Measurements from ENCODE around the gene NBPF4. TPM values are rescaled to one million over a fixed set of nuclear protein-coding genes. Genes with fewer than 3 reads are reported as not detected.

The NBPF4 gene
- polyA plus RNA-seq, 1 donor, result not detected

DNA sequence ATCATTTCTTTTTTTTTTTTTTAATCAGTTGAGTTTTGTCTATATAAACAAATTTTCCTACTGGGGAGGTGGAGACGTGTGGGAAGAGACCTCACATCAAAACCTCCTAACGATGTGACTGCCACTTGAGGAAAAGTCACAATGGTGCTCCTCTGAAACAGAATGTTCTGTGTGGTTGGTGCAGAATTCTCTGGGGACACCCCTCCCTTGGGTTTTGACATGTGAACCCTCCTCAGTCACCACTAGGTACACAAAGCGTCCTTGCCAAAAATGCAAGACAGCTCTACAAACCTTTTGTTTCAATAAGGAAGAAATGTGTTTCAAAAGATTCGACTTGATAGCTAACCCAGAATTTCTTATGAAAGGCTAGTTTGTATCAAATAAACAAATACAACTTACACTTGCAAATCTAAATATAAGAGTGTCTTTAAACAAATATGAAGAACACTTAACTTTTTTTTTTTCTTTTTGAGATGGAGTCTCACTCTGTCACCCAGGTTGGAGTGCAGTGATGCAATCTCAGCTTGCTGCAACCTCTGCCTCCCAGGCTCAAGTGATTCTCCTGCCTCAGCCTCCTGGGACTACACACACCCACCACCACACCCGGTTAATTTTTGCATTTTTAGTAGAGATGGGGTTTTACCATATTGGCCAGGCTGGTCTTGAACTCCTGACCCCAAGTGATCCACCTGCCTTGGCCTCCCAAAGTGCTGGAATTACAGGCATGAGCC is 53.0 kb downstream of the NBPF4 start:
- H3K27ac ChIP-seq (ENCODE audit: low read length), result no peak overlapping the region
- peaks cover 21% of the 10 kb centered on the region for H3K36me3 ChIP-seq (ENCODE audit: control insufficient read depth, insufficient read depth, low read length)
- WGBS (ENCODE audit: insufficient coverage, low lambda C conversion rate), result 100% methylated on average over 2 of the region's 5 CpGs

DNA sequence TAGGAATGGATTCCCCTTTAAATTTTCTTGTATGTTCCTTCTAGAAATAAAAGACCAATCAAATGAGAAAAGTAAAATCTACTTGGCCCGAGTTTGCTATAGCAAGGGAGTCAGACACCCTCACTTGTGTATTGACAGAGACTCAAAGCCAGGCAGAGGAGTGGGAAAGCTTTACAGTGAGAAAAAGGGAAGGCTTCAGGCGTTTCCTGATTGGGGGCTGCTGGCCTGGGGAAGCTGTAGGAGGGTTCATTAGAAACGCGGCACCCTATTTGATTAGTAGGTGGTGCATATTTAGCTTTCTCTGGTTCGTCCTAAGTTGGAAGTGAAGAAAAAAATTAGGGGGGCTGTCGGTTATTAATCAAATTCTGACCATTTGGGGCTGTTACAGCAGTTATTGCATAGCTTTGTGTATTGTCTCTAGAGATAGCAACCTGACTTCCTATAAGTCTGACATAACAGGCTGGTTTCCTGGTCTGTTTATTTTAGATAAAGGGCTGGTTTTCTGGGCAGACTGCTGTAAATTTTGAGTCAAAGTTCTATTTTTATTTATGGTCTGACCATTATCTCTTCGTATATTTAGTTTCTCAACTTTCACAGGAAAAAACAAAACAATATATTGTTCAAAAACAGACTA is 53.8 kb downstream of the NBPF4 start:
- DNase-seq, result no peak
- Histone ChIP-seq H3K27me3 (ENCODE audit: control insufficient read depth, insufficient read depth, low read length) (no peaks in the 10 kb centered on the region), H3K4me1 (ENCODE audit: control insufficient read depth, insufficient read depth, low read length) (no peaks in the 10 kb centered on the region), H3K36me3 (ENCODE audit: control insufficient read depth, insufficient read depth, low read length) (peaks cover 15% of the 10 kb centered on the region), H3K9me3 (ENCODE audit: control insufficient read depth, low read depth, low read length) (peaks cover 13% of the 10 kb centered on the region), H3K27ac (ENCODE audit: low read length) (no peak overlapping the region), H3K4me3 (ENCODE audit: low read length) (no peak overlapping the region)
- 62% methylated on average over 2 of the region's 7 CpGs for WGBS (ENCODE audit: insufficient coverage, low lambda C conversion rate)

More for the DNA sequence above, 53.0 kb downstream of the NBPF4 start:
- no peak for DNase-seq
- no peak overlapping the region for H3K4me3 ChIP-seq (ENCODE audit: low read length)
- no peaks in the 10 kb centered on the region for H3K4me1 ChIP-seq (ENCODE audit: control insufficient read depth, insufficient read depth, low read length)
- no peaks in the 10 kb centered on the region for H3K27me3 ChIP-seq (ENCODE audit: control insufficient read depth, insufficient read depth, low read length)
- H3K9me3 ChIP-seq (ENCODE audit: control insufficient read depth, low read depth, low read length), result peaks cover 16% of the 10 kb centered on the region

DNA sequence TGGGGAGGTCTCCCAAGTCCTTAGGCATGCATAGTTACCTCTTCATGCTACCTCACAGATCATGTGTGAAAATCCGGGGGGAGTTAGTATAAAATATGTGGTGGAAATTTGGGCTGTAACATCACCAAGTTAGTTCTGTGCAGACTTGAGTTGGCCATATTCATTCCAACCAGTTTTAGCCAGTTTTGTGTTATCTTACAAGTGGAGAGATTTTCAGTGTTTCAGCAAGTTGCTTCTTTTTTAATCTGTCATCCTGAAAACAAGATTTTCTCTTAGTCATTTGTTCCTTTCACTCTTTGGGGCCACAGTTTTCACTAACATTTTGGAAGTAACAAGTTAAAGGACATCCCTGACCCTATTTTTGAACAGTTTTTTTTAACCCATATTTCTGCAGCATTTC is 55.1 kb downstream of the NBPF4 start:
- no CpG with 5 or more reads among the region's 1 CpG for WGBS (ENCODE audit: insufficient coverage, low lambda C conversion rate)

DNA sequence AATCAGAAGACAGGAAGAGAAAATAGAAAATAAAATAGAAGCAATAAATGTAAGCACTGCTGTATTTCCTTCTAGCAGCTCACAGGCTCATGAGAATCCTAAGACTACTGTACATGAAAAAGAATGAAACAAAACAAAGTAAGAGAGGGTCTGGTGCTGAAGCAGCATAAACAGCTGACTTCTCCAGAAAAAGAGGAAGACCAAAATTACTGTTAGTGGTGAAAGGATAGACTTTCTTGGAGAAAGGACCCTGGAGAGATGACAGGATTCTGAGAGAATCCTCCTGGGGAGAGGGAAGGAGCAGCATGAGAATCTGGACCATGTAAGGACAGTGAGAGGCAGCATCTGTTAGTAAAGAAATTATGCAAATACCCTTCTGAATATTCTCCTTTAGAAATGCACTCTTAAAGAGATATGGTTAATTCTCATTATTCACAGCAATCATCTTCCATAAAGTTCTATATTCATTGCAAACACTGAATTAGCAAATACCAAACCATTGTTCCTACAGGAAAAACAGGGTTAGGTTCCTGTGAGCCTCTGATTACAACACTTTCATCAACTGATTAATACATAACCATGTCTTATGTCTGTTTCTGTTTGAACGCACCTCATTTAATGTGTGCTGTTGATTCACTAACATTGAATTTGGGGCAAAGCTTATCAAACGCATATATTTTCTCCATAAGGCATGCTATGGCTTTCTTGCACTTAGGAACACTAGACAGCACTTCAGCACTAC is 60.7 kb downstream of the NBPF4 start:
- no peak overlapping the region for H3K27ac ChIP-seq (ENCODE audit: low read length)
- no peaks in the 10 kb centered on the region for H3K4me1 ChIP-seq (ENCODE audit: control insufficient read depth, insufficient read depth, low read length)
- peaks cover 36% of the 10 kb centered on the region for H3K36me3 ChIP-seq (ENCODE audit: control insufficient read depth, insufficient read depth, low read length)
- H3K27me3 ChIP-seq (ENCODE audit: control insufficient read depth, insufficient read depth, low read length), result no peaks in the 10 kb centered on the region
- no CpG with 5 or more reads among the region's 2 CpGs for WGBS (ENCODE audit: insufficient coverage, low lambda C conversion rate)
- DNase-seq, result no peak
- H3K4me3 ChIP-seq (ENCODE audit: low read length), result no peak overlapping the region
- H3K9me3 ChIP-seq (ENCODE audit: control insufficient read depth, low read depth, low read length), result no peaks in the 10 kb centered on the region

More for the DNA sequence above, 55.1 kb downstream of the NBPF4 start:
- DNase-seq, result no peak
- Histone ChIP-seq H3K9me3 (ENCODE audit: control insufficient read depth, low read depth, low read length) (peaks cover 9% of the 10 kb centered on the region), H3K36me3 (ENCODE audit: control insufficient read depth, insufficient read depth, low read length) (peaks cover 19% of the 10 kb centered on the region), H3K4me1 (ENCODE audit: control insufficient read depth, insufficient read depth, low read length) (no peaks in the 10 kb centered on the region), H3K27ac (ENCODE audit: low read length) (no peak overlapping the region), H3K4me3 (ENCODE audit: low read length) (no peak overlapping the region), H3K27me3 (ENCODE audit: control insufficient read depth, insufficient read depth, low read length) (no peaks in the 10 kb centered on the region)

DNA sequence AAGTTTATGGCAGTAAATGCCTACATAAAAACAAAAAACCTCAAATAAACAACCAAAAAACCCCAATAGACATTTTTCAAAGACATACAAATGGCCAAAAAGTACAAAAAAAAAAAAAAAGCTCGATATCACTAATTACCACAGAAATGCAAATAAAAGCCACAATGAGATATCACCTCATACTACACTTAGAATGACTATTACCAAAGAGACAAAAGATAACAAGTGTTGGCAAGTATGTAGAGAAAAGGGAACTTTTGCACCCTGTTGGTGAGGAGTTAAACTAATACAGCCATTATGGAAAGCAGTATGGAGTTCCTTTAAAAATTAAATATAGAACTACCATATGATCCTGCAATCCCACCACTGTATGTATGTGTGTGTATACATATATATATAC is 64.9 kb downstream of the NBPF4 start:
- Histone ChIP-seq H3K4me1 (ENCODE audit: control insufficient read depth, insufficient read depth, low read length) (no peaks in the 10 kb centered on the region), H3K9me3 (ENCODE audit: control insufficient read depth, low read depth, low read length) (peaks cover 10% of the 10 kb centered on the region), H3K27ac (ENCODE audit: low read length) (no peak overlapping the region), H3K27me3 (ENCODE audit: control insufficient read depth, insufficient read depth, low read length) (no peaks in the 10 kb centered on the region), H3K36me3 (ENCODE audit: control insufficient read depth, insufficient read depth, low read length) (peaks cover 46% of the 10 kb centered on the region), H3K4me3 (ENCODE audit: low read length) (no peak overlapping the region)
- WGBS (ENCODE audit: insufficient coverage, low lambda C conversion rate), result no CpG with 5 or more reads among the region's 1 CpG
- DNase-seq, result no peak

Other genes with a start within 250 kb of the NBPF4 start
- 34.5 TPM for gene SLC25A24, start 43.7 kb downstream of the NBPF4 start, polyA plus RNA-seq
- not detected for gene NBPF6, start 206.3 kb upstream of the NBPF4 start, polyA plus RNA-seq

Measured in large intestine (tissue), 3 donors.